Cardiac muscle cell (in vitro differentiated cells and primary cell): ENCODE measurements around the gene QRFPR. TPM values are rescaled to one million over a fixed set of nuclear protein-coding genes. Genes with fewer than 3 reads are reported as not detected.

Source experiments
- polyA plus RNA-seq: library from polyadenylated mRNA; unstranded; fragments of >200 nt; fragmentation: Nextera tagmentation; extraction: Ambion mirVana; gene quantifications from 2 replicates; pipeline ENCODE4 v1.2.1, GENCODE V29; 2016
- total RNA-seq: library from RNA; depleted of rRNA; stranded (reverse); fragments of >200 nt; gene quantifications from 2 replicates; pipeline ENCODE4 v1.2.3, GENCODE V29; 2016

Gene QRFPR
- total and polyA plus RNA-seq, 2 experiments from 2014 or later, result 2.0 to 2.6 TPM

Other genes with a start within 250 kb of the QRFPR start
- not detected in 2 replicates for gene TNIP3, start 216.7 kb downstream of the QRFPR start, total RNA-seq
- gene TNIP3, start 216.7 kb downstream of the QRFPR start, polyA plus RNA-seq, result not detected in 2 replicates